DOHH2 (cell line): ENCODE results near the gene MEF2A.

Source experiments
- CTCF ChIP-seq: fragments of 200-600 bp; sonication (generic); IDR thresholded peaks from one replicate; pipeline ENCODE4 v1.5.1; 2014; ENCODE audit warnings: antibody characterized with exemption, mild to moderate bottlenecking, low read depth, low read length; ENCODE audit not compliant: poor library complexity, severe bottlenecking
- EZH2phosphoT487 ChIP-seq: fragments of 200-600 bp; sonication (generic); IDR thresholded peaks from 2 replicates; pipeline ENCODE4 v1.6.1; 2017; ENCODE audit warnings: borderline replicate concordance, mild to moderate bottlenecking, antibody characterized with exemption, low read length, moderate library complexity, mixed read lengths

GRCh38 chr15:99711625-99712024, 145.8 kb downstream of the MEF2A start:
- no peak for TF ChIP-seq CTCF
- no peak for TF ChIP-seq EZH2phosphoT487
